Neural progenitor cell (in vitro differentiated cells): ENCODE data around the gene CBFA2T3.

ENCODE experiments used
- CTCF ChIP-seq: fragments of 200-600 bp; sonication (generic); IDR thresholded peaks from 2 replicates; pipeline ENCODE4 v1.5.1; 2017; ENCODE audit warnings: antibody characterized with exemption, mild to moderate bottlenecking
- EZH2 ChIP-seq: fragments of 200-600 bp; sonication (generic); IDR thresholded peaks from 2 replicates; pipeline ENCODE4 v1.6.1; 2017; ENCODE audit warnings: antibody characterized with exemption, mild to moderate bottlenecking, moderate library complexity

GRCh38 chr16:88878356-88878755 lies 98.7 kb downstream of the CBFA2T3 start:
- TF ChIP-seq EZH2 (no peak), CTCF (no peak)
